ENCODE measurements around the gene SLC10A7.

The SLC10A7 gene

GRCh38 chr4:146494143-146494542, 27.6 kb downstream of the SLC10A7 start:
- no peak for DNase-seq

GRCh38 chr4:146490106-146490505, 31.6 kb downstream of the SLC10A7 start:
- DNase-seq: no peak

GRCh38 chr4:146488495-146489174, 33.1 kb downstream of the SLC10A7 start:
- no peak for DNase-seq

- DNase-seq: no peak
Observed at GRCh38 chr4:146486565-146486964, 35.2 kb downstream of the SLC10A7 start.

- DNase-seq: no peak
Observed at GRCh38 chr4:146485968-146486367, 35.8 kb downstream of the SLC10A7 start.

- DNase-seq: no peak
Observed at GRCh38 chr4:146482788-146483187, 39.0 kb downstream of the SLC10A7 start.

GRCh38 chr4:146481246-146481645, 40.5 kb downstream of the SLC10A7 start:
- DNase-seq: no peak

GRCh38 chr4:146478009-146478408, 43.7 kb downstream of the SLC10A7 start:
- no peak for DNase-seq

GRCh38 chr4:146477054-146477453, 44.7 kb downstream of the SLC10A7 start:
- DNase-seq: no peak

- no peak for DNase-seq
Observed at GRCh38 chr4:146472404-146472803, 49.3 kb downstream of the SLC10A7 start.

GRCh38 chr4:146470604-146471003, 51.1 kb downstream of the SLC10A7 start:
- no peak for DNase-seq

- no peak for DNase-seq
Observed at GRCh38 chr4:146469022-146469421, 52.7 kb downstream of the SLC10A7 start.

- DNase-seq: no peak
Observed at GRCh38 chr4:146465628-146466027, 56.1 kb downstream of the SLC10A7 start.

GRCh38 chr4:146462251-146462650, 59.5 kb downstream of the SLC10A7 start:
- DNase-seq: no peak

- no peak for DNase-seq
Observed at GRCh38 chr4:146458594-146458993, 63.1 kb downstream of the SLC10A7 start.

- DNase-seq: no peak
Observed at GRCh38 chr4:146456681-146457080, 65.1 kb downstream of the SLC10A7 start.

GRCh38 chr4:146453181-146453807, 68.4 kb downstream of the SLC10A7 start:
- no peak for DNase-seq

- DNase-seq: no peak
Observed at GRCh38 chr4:146450524-146450923, 71.2 kb downstream of the SLC10A7 start.

- no peak for DNase-seq
Observed at GRCh38 chr4:146446555-146446954, 75.2 kb downstream of the SLC10A7 start.

GRCh38 chr4:146445198-146446150, 76.3 kb downstream of the SLC10A7 start:
- no peak for DNase-seq

- no peak for DNase-seq
Observed at GRCh38 chr4:146443525-146443924, 78.2 kb downstream of the SLC10A7 start.

GRCh38 chr4:146442801-146443200, 78.9 kb downstream of the SLC10A7 start:
- DNase-seq: no peak

- DNase-seq: no peak
Observed at GRCh38 chr4:146439999-146440398, 81.7 kb downstream of the SLC10A7 start.

- DNase-seq: no peak
Observed at GRCh38 chr4:146439437-146439836, 82.3 kb downstream of the SLC10A7 start.
